Measurements from ENCODE around the gene FOXP1.

The FOXP1 gene

DNA sequence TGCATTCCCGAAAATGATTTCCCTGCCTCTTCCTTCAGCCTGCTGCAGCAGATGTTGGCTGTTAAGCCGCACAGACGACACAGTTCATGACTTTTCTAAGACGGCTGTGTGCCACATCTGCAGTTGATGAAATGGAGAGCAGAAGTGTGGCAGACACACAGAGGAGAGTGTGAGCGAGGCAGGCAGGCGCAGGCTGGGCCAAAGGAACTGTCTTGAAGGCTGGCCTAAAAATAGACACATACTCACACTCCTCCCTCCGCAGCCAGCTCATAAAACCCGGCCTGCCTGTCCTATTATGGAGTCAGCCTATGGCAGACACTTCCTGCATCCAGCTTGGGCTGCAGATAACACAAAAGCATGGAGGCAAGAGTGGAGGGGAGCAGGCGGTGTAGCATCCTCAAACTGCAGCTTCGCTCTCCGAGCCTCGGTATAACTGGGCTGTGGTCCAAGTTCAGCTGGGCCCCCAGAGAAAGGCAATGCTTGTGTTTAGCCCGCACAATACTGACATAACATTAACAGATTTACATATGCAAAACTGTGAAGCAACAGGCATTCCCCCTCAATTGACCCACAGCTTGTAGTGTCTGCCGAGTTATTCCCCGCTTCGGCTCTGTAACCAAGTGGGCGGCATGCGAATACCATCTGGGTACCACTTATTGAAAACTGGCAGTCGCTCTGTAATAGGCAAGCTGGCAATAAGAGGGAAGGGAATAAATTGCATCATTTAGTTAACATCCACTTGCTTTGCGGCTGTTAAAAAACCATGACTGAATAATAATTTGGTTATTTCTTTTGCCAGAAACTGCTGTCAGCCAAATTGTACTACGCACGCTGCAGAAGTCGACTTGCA lies 40.8 kb downstream of the FOXP1 start:
- H3K27me3 ChIP-seq, result no peaks in the 10 kb centered on the region
- H3K9me3 ChIP-seq, result no peaks in the 10 kb centered on the region
- peaks cover 81 to 82% of the 10 kb centered on the region in 2 experiments for H3K4me1 ChIP-seq (ENCODE audit: control insufficient read depth in 1 of 2, insufficient read depth in 1 of 2, low read depth in 1 of 2, low read length in 1 of 2)
- TF ChIP-seq, protein P1, sequence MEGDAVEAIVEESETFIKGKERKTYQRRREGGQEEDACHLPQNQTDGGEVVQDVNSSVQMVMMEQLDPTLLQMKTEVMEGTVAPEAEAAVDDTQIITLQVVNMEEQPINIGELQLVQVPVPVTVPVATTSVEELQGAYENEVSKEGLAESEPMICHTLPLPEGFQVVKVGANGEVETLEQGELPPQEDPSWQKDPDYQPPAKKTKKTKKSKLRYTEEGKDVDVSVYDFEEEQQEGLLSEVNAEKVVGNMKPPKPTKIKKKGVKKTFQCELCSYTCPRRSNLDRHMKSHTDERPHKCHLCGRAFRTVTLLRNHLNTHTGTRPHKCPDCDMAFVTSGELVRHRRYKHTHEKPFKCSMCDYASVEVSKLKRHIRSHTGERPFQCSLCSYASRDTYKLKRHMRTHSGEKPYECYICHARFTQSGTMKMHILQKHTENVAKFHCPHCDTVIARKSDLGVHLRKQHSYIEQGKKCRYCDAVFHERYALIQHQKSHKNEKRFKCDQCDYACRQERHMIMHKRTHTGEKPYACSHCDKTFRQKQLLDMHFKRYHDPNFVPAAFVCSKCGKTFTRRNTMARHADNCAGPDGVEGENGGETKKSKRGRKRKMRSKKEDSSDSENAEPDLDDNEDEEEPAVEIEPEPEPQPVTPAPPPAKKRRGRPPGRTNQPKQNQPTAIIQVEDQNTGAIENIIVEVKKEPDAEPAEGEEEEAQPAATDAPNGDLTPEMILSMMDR (IDR thresholded peaks at IDR 0.05), result no peak
- no peaks in the 10 kb centered on the region for H3K36me3 ChIP-seq
- peak overlapping the region; percentile 37 to 47 for H3K4me3 ChIP-seq (ENCODE audit: low read depth in 1 of 2, low read length in 1 of 2)
- peak overlapping the region; percentile 82 for H3K27ac ChIP-seq

DNA sequence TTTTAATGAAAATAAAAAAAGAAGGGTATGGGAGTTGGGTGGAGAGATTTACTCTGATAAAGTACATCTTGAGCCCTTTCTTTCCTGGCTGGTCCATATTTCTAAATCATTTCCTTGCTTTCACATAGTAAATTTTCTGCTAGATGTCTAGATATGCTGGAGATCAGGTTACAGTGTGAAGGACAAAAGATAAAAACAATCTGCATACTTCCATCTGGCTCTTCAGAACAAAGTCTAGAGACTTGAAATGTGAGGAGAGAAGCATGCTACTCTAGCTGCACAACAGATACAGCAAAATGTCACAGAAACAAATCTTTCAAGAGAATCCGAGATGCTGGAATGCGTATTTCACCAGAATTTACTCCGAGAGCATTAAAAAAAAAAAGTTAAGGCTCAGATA lies 42.2 kb downstream of the FOXP1 start:
- Histone ChIP-seq H3K27ac (peak overlapping the region; percentile 82), H3K27me3 (no peaks in the 10 kb centered on the region), H3K36me3 (no peaks in the 10 kb centered on the region), H3K4me1 (ENCODE audit: control insufficient read depth in 1 of 2, insufficient read depth in 1 of 2, low read depth in 1 of 2, low read length in 1 of 2) (peaks cover 66 to 68% of the 10 kb centered on the region in 2 experiments), H3K4me3 (ENCODE audit: low read depth in 1 of 2, low read length in 1 of 2) (no peak overlapping the region), H3K9me3 (no peaks in the 10 kb centered on the region)
- TF ChIP-seq, protein P1 (IDR thresholded peaks at IDR 0.05), result no peak

DNA sequence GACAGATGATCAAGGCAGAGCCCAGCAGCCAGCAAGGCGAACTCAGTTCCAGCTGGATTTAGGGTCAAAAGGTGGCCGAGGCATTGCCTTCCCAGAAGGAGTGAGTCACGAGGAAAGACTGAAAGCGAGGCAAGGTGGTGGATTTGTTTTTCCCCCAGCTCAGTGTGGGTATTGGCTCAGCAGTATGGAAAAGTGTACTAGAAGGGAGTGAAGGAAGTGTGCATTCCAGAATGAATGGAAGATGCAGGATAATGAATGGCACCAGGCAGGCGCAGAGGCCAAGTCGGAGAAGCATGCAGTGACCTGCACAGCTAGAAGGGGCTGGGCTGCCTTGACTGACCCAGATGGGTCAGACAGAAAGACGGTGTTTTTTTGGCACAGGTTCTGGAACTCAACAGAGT lies 46.3 kb downstream of the FOXP1 start:
- Histone ChIP-seq H3K27me3 (no peaks in the 10 kb centered on the region), H3K4me3 (ENCODE audit: low read depth in 1 of 2, low read length in 1 of 2) (no peak overlapping the region), H3K4me1 (ENCODE audit: control insufficient read depth in 1 of 2, insufficient read depth in 1 of 2, low read depth in 1 of 2, low read length in 1 of 2) (peaks cover 41 to 45% of the 10 kb centered on the region in 2 experiments), H3K27ac (no peak overlapping the region), H3K9me3 (no peaks in the 10 kb centered on the region), H3K36me3 (no peaks in the 10 kb centered on the region)
- TF ChIP-seq, protein P1 (IDR thresholded peaks at IDR 0.05), result no peak

DNA sequence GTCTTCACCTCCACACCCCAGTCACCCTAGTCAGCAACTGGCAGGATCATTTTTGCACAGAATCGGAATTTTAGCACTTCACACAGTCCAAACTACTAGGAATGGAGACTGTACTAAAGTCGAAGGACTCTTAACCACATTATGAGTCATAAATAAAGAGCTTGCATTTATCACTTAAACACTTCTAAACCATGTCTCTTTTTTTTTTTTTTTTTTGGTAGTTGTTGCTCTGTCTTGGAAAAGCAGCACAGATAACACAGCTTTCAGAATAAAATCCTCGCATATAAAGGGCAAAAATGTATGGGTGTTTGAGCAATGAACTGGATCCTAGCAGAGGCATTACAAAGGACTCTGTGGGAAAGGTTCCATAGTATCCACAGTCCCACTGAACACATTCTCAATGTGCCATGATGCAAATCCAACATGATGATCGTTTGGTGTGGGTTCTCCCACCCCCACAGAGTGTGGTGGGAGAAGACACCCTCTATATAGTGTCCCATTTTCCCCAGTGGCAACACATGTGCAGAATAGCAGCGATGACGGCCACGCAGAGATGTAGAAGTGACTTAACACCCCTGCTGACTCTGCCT lies 47.1 kb downstream of the FOXP1 start:
- H3K36me3 ChIP-seq, result no peaks in the 10 kb centered on the region
- H3K4me3 ChIP-seq (ENCODE audit: low read depth in 1 of 2, low read length in 1 of 2), result no peak overlapping the region
- TF ChIP-seq, protein P1 (IDR thresholded peaks at IDR 0.05), result no peak
- no peaks in the 10 kb centered on the region for H3K27me3 ChIP-seq
- peaks cover 41 to 45% of the 10 kb centered on the region in 2 experiments for H3K4me1 ChIP-seq (ENCODE audit: control insufficient read depth in 1 of 2, insufficient read depth in 1 of 2, low read depth in 1 of 2, low read length in 1 of 2)
- no peaks in the 10 kb centered on the region for H3K9me3 ChIP-seq
- H3K27ac ChIP-seq, result no peak overlapping the region

DNA sequence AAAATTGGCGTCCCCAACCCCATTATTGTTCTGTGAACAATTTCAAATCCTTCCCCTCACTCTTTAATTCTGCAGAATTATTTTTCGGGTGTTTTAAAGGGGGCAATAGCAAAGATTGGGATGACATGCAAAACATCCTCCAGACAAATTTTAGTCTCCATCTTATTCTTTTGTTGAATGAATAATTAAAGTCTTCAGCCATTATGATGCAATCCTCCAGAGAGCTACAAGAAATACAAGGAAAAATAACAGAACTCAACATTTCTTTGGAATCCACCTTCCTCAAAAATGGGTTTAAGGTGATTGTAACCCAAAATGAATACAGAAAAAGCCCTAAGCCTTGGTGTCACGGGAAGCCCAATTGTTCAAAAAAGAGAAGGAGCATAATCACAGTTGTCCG lies 49.9 kb downstream of the FOXP1 start:
- TF ChIP-seq, protein P1 (IDR thresholded peaks at IDR 0.05), result no peak
- H3K36me3 ChIP-seq, result no peaks in the 10 kb centered on the region
- H3K9me3 ChIP-seq, result no peaks in the 10 kb centered on the region
- H3K4me1 ChIP-seq (ENCODE audit: control insufficient read depth in 1 of 2, insufficient read depth in 1 of 2, low read depth in 1 of 2, low read length in 1 of 2), result peaks cover 50 to 55% of the 10 kb centered on the region in 2 experiments
- no peaks in the 10 kb centered on the region for H3K27me3 ChIP-seq
- H3K4me3 ChIP-seq (ENCODE audit: low read depth in 1 of 2, low read length in 1 of 2), result no peak overlapping the region
- peak overlapping the region; percentile 80 for H3K27ac ChIP-seq
